ENCODE measurements around the gene LRPAP1.

Gene LRPAP1

GRCh38 chr4:3501825-3502425 is 30.3 kb downstream of the LRPAP1 start:
- in situ Hi-C loops (cut with HindIII; ENCODE audit: low sequenced_read_pairs): no loop called here

GRCh38 chr4:3501126-3501824 is 30.9 kb downstream of the LRPAP1 start:
- in situ Hi-C loops (cut with HindIII; ENCODE audit: low sequenced_read_pairs): no loop called here

- in situ Hi-C loops (cut with HindIII; ENCODE audit: low sequenced_read_pairs): no loop called here
Observed at GRCh38 chr4:3500634-3501101, 31.6 kb downstream of the LRPAP1 start.

DNA sequence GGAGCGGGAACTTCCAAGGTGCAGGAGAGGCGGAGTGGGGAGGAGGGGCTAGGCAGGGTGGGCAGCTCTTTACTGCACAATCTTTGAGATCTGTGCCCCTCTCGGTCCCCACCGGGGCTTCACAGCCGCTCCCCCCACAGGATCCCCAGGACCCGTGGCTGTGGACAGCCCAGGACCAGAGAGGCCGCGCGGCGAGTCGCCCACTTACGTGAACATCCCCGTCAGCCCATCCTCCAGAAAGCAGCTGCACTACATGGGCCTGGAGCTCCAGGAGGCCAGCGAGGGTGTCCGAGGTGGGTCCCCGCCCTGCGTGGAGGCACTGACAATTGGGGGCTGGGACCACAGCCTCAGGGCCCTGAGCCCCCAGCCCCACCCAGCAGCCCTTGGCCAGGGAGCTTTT is 32.1 kb downstream of the LRPAP1 start:
- in situ Hi-C loops (cut with HindIII; ENCODE audit: low sequenced_read_pairs): no loop called here

GRCh38 chr4:3499710-3500109 is 32.5 kb downstream of the LRPAP1 start:
- in situ Hi-C loops (cut with HindIII; ENCODE audit: low sequenced_read_pairs): no loop called here

DNA sequence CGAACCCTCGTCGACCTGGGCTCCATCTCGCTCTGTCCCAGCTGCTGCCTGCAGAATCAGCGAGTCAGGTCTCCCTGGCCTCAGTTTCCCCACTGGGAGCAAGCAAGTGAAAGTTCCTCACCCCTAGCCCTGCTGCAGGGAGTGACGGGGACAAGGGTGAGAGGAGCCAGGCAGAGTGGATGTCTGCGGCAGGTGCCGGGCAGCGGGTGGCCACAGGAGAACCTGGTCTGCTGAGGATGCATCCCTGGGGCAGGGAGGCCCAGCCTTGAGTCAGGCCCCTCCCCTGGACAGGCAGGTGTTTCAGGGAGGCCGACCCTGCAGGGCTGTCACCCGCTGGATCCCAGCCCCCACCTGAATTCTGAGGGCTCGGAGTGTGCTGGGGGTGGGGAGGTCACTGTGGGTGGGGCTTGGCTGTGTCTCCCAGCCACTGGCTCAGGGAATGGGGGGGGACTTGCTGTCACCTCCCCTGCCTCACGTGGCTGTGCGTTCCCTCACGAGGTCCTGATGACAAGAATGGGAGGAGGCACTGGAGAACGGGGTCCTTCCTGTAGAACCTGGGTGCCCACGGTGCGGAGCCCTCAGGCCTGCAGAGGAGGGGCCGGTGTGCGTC is 33.2 kb downstream of the LRPAP1 start:
- in situ Hi-C loops (cut with HindIII; ENCODE audit: low sequenced_read_pairs): no loop called here

DNA sequence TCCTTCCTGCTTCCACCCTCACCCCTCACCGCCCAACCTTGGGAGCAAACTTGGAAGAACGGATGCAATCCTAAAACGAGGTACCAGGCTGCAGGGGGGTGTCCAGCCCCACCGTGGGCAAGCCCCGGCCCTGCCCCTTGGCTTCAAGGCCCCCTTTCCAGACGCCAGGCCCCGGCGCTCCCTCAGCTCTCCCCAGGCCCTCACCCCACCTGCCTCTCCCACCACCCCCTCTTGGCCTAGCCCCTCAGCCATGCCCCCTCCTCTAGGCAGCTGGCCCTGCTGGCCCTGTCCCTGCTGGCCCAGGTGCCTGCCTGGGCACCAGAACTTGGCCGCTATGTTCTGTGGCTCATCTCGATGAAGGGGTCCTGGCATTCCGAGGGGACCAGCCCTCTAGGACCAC is 33.8 kb downstream of the LRPAP1 start:
- in situ Hi-C loops (cut with HindIII; ENCODE audit: low sequenced_read_pairs): no loop called here

DNA sequence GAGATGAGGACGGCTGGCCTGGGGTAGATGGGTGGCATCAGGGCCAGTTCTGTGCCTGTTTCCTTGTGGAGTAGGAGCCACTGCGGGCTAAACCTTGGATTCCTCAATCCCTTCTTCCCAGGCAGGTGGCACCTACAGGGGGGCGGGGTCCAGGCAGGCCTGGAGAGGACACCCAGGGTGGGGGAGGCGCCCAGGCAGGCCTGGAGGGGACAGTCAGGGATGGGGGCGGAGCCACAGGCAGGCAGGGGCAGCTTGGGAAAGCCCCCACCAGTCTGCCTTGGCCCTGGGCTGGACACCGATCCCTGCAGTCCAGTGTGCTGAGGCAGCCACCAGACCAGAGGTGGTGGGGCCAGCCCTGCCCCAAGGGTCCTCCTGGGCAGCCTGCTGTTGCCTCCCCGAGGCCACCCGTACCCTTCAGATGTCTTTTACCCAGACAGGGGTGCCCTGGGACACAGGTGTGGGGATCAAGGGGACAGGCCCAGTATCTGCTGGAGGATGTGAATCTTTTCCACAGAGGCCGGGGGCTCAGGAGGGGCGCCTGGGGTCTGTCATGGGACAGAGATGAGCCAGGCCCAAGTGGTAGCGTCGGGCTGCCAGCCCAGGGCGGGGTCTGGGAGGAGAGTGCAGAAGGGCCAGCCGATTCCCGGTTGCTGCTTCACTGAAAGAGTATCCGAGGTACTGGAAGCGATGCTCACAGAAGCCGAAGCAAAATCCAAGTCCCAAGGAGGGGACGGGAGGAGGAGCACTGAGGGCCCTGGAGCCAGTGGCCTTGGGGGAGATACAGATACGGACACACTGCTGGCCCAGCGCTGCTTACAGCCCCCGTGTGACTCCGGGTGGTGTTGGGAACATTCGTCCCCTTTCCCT is 34.5 kb downstream of the LRPAP1 start:
- in situ Hi-C loops (cut with HindIII; ENCODE audit: low sequenced_read_pairs): no loop called here

- in situ Hi-C loops (cut with HindIII; ENCODE audit: low sequenced_read_pairs): no loop called here
Observed at GRCh38 chr4:3497095-3497494, 35.1 kb downstream of the LRPAP1 start.

- in situ Hi-C loops (cut with HindIII; ENCODE audit: low sequenced_read_pairs): no loop called here
Observed at GRCh38 chr4:3496021-3496420, 36.2 kb downstream of the LRPAP1 start.

- in situ Hi-C loops (cut with HindIII; ENCODE audit: low sequenced_read_pairs): no loop called here
Observed at GRCh38 chr4:3495204-3495975, 36.8 kb downstream of the LRPAP1 start.

GRCh38 chr4:3494462-3494871 is 37.8 kb downstream of the LRPAP1 start:
- in situ Hi-C loops (cut with HindIII; ENCODE audit: low sequenced_read_pairs): no loop called here

- in situ Hi-C loops (cut with HindIII; ENCODE audit: low sequenced_read_pairs): no loop called here
Observed at GRCh38 chr4:3493720-3494461, 38.3 kb downstream of the LRPAP1 start.

DNA sequence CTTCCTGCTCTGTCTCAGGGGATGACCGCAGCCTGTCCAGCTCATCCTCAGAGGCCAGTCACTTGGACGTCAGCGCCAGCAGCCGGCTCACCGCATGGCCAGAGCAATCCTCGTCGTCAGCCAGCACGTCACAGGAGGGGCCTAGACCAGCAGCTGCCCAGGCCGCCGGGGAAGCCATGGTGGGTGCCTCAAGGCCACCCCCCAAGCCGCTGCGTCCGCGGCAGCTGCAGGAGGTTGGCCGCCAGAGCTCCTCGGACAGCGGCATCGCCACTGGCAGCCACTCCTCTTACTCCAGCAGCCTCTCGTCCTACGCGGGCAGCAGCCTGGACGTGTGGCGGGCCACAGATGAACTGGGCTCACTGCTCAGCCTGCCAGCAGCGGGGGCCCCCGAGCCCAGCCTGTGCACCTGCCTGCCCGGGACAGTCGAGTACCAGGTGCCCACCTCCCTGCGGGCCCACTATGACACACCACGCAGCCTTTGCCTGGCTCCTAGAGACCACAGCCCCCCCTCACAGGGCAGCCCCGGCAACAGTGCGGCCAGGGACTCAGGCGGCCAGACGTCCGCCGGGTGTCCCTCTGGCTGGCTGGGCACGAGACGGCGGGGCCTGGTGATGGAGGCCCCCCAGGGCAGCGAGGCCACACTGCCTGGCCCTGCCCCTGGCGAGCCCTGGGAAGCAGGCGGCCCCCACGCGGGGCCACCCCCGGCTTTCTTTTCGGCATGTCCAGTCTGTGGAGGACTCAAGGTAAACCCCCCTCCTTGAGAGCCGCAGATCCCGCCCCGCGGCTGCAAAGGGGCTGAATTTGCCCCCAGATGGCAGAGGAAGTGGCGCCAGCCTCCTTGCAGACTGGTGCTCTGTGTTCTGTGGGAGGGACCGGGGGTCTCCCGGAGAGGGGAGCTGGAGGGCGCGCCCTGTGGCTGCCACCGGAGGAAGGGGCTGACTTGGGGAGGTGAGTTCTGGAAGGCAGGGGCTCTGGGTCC is 39.2 kb downstream of the LRPAP1 start:
- in situ Hi-C loops (cut with HindIII; ENCODE audit: low sequenced_read_pairs): no loop called here

DNA sequence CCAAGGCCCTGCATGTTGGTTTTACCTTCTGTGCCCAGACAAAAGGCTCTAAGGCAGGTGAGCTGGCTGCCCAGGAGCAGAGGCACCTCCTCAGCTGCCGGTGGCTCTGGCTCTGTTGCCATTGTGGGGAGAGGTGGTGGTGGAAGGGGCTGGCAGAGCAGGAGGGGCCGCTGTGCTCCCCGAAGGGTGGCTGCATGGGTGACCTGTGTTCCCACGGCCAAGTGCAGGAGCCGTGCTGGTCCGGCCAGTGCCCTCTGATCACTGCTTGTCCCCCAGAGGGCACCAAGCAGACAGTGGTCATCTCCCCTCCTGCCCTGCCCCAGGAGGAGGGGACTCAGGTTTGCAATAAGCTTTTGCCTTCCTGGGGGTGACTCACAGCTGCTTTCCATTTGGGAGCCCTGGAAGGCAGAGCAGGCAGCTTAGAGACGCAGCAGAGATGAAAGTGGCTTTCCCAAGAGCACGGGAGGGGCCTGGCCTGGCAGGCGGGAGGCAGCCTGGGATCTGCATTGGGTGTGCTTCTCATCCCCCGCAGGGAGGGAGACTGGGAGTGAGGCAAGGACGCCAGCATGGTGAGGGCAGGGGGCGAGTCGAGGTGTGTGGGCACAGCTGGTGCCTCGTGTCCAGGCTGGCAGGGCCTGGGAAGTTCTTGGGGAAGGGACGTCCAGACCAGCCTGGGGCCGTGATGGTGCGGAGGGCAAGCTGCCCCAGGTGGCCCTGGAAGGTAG is 40.4 kb downstream of the LRPAP1 start:
- in situ Hi-C loops (cut with HindIII; ENCODE audit: low sequenced_read_pairs): no loop called here

DNA sequence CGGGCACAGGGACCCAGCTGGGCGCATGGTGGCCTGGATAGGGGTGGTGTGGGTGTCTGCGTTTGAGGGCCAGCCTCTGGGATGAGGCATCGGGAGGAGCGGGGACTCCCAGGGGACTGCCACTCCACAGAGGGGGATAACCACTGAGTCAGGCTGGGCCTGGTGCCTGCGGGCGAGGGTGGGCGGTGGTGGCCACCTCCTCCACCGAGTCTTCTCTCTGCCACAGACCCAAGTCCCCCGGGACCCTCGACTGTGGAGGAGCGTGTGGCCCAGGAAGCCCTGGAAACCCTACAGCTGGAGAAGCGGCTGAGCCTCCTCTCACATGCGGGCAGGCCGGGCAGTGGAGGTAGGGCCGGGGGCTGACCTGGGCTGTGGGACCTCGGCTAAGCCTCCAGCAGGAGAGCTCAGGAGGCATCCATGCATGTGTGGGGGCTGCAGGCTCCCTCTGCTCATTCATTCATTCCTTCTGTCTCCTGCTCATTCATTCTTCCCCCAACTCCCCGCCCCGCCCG is 42.7 kb downstream of the LRPAP1 start:
- in situ Hi-C loops (cut with HindIII; ENCODE audit: low sequenced_read_pairs): no loop called here

- in situ Hi-C loops (cut with HindIII; ENCODE audit: low sequenced_read_pairs): no loop called here
Observed at GRCh38 chr4:3488820-3489219, 43.4 kb downstream of the LRPAP1 start.

GRCh38 chr4:3487861-3488260 is 44.4 kb downstream of the LRPAP1 start:
- in situ Hi-C loops (cut with HindIII; ENCODE audit: low sequenced_read_pairs): no loop called here

All from endothelial cell of hepatic sinusoid (primary cell).